ENCODE results near the gene FBN1.
A peak's percentile ranks its signal among the peaks of the same experiment; 100 is the strongest.

The FBN1 gene

DNA sequence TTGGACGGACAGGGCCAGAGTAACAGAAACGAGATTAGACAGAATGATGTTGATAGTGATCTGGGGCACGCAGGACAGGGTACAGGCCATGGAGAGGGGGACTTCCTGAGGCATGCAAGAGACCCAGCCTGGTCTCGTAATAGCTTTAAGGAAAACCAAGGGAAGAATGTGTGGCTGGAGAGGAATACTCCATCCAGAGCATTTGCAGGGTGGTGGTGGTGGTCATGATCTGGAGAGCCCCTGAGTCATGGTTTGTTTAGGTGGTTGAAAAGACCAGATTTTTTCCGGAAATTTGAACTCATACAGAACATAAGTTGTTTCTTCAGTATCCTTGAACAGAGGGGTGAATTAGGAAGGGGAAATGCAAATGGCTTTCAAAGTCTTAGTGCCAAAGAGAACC lies 175.8 kb downstream of the FBN1 start:
- Histone ChIP-seq H3K27ac (replicated peaks; ENCODE audit: low read length) (no peak overlapping the region), H3K4me1 (ENCODE audit: control insufficient read depth in 2 of 2, insufficient read depth in 1 of 2, low read depth in 1 of 2, low read length in 2 of 2) (peaks cover 0 to 2% of the 10 kb centered on the region in 2 donors), H3K18ac (ENCODE audit: low read length) (no peak overlapping the region), H2BK120ac (ENCODE audit: low read depth, low read length) (no peak overlapping the region), H3K4me3 (ENCODE audit: low read length in 2 of 2) (no peak overlapping the region), H2BK15ac (ENCODE audit: low read length) (no peak overlapping the region), H3K27me3 (ENCODE audit: control insufficient read depth in 3 of 3, insufficient read depth in 3 of 3, low read depth in 1 of 3, low read length in 3 of 3) (no peaks in the 10 kb centered on the region), H4K8ac (ENCODE audit: low read depth, low read length) (no peak overlapping the region), H3K36me3 (replicated peaks in 1 of 2; ENCODE audit: control insufficient read depth in 2 of 2, insufficient read depth in 2 of 2, low read length in 2 of 2) (peaks cover 18 to 87% of the 10 kb centered on the region in 2 donors), H3K4me2 (ENCODE audit: insufficient read depth, low read length, poor library complexity, severe bottlenecking) (no peak overlapping the region), H3K4ac (ENCODE audit: low read length) (no peak overlapping the region), H3K9me3 (replicated peaks in 1 of 2; ENCODE audit: control insufficient read depth in 2 of 2, insufficient read depth in 1 of 2, low read depth in 1 of 2, low read length in 2 of 2) (no peaks in the 10 kb centered on the region), H2AFZ (ENCODE audit: low read length) (no peak overlapping the region), H2BK5ac (ENCODE audit: low read length) (no peak overlapping the region), H3K23ac (ENCODE audit: low read depth, low read length, poor library complexity) (no peak overlapping the region), H3K14ac (ENCODE audit: low read length) (no peak overlapping the region), H2AK5ac (ENCODE audit: low read depth, low read length) (no peak overlapping the region), H4K91ac (ENCODE audit: low read depth, low read length, poor library complexity) (no peak overlapping the region), H3K79me1 (ENCODE audit: low read depth, low read length) (no peaks in the 10 kb centered on the region), H3K9ac (ENCODE audit: low read depth, low read length, poor library complexity) (no peak overlapping the region), H2BK12ac (ENCODE audit: low read length) (no peak overlapping the region)
- DNase-seq (ENCODE audit: low spot score): no peak
- no CpG with 5 or more reads among the region's 5 CpGs for WGBS, 2 donors (ENCODE audit: extremely low coverage in 2 of 2, insufficient read length in 2 of 2, insufficient replicate concordance in 1 of 2)

DNA sequence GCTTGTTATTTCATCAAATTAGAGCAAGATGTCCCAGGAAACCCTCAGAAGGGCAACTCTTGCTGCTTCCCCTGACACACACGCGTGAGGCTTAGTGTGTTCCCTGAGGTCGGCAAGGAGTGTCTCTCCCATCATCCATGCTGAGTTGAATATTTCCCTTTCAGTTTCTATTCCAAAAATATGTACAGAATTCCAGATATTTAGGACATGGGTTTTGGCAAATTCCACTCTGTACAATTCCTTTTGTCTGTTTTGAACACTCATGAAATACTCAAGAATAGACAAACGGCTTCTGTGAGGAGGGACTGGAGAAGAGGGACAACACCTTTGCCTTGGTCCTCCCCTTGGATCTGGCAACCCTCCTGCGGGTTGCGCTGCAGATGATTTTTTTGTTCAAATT lies 176.2 kb downstream of the FBN1 start:
- Histone ChIP-seq H4K91ac (ENCODE audit: low read depth, low read length, poor library complexity) (no peak overlapping the region), H4K8ac (ENCODE audit: low read depth, low read length) (no peak overlapping the region), H2BK15ac (ENCODE audit: low read length) (no peak overlapping the region), H3K27ac (replicated peaks; ENCODE audit: low read length) (no peak overlapping the region), H3K4me3 (ENCODE audit: low read length in 2 of 2) (no peak overlapping the region), H3K36me3 (replicated peaks in 1 of 2; ENCODE audit: control insufficient read depth in 2 of 2, insufficient read depth in 2 of 2, low read length in 2 of 2) (peaks cover 18 to 89% of the 10 kb centered on the region in 2 donors), H3K27me3 (ENCODE audit: control insufficient read depth in 3 of 3, insufficient read depth in 3 of 3, low read depth in 1 of 3, low read length in 3 of 3) (no peaks in the 10 kb centered on the region), H3K4ac (ENCODE audit: low read length) (no peak overlapping the region), H2BK5ac (ENCODE audit: low read length) (no peak overlapping the region), H3K9me3 (replicated peaks in 1 of 2; ENCODE audit: control insufficient read depth in 2 of 2, insufficient read depth in 1 of 2, low read depth in 1 of 2, low read length in 2 of 2) (no peaks in the 10 kb centered on the region), H3K23ac (ENCODE audit: low read depth, low read length, poor library complexity) (no peak overlapping the region), H3K14ac (ENCODE audit: low read length) (no peak overlapping the region), H2AK5ac (ENCODE audit: low read depth, low read length) (no peak overlapping the region), H3K79me1 (ENCODE audit: low read depth, low read length) (no peaks in the 10 kb centered on the region), H3K4me1 (ENCODE audit: control insufficient read depth in 2 of 2, insufficient read depth in 1 of 2, low read depth in 1 of 2, low read length in 2 of 2) (peaks cover 0 to 2% of the 10 kb centered on the region in 2 donors), H3K18ac (ENCODE audit: low read length) (no peak overlapping the region), H2AFZ (ENCODE audit: low read length) (no peak overlapping the region), H3K4me2 (ENCODE audit: insufficient read depth, low read length, poor library complexity, severe bottlenecking) (no peak overlapping the region), H2BK120ac (ENCODE audit: low read depth, low read length) (no peak overlapping the region), H2BK12ac (ENCODE audit: low read length) (no peak overlapping the region), H3K9ac (ENCODE audit: low read depth, low read length, poor library complexity) (no peak overlapping the region)
- no peak for DNase-seq (ENCODE audit: low spot score)
- no CpG with 5 or more reads among the region's 6 CpGs for WGBS, 2 donors (ENCODE audit: extremely low coverage in 2 of 2, insufficient read length in 2 of 2, insufficient replicate concordance in 1 of 2)

DNA sequence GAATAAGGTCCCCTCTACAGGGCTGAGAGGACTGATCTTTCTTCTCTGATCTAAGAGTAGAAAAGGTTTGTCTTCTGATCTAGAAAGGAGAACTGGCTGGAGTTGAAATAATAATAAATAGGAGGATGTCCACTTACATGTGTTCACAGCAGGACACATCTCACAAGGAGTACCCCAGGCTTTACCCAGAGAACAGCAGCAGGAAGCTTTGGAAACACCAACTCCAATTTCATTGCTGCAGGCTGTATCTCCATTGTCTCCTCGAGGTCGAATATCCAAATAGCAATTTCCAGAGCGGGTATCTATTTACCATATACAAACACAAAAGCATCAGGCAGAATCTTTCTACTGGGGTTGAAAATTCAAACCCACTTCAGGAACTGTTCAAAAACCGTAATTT lies 177.7 kb downstream of the FBN1 start:
- peaks cover 19 to 90% of the 10 kb centered on the region in 2 donors for H3K36me3 ChIP-seq (replicated peaks in 1 of 2; ENCODE audit: control insufficient read depth in 2 of 2, insufficient read depth in 2 of 2, low read length in 2 of 2)

DNA sequence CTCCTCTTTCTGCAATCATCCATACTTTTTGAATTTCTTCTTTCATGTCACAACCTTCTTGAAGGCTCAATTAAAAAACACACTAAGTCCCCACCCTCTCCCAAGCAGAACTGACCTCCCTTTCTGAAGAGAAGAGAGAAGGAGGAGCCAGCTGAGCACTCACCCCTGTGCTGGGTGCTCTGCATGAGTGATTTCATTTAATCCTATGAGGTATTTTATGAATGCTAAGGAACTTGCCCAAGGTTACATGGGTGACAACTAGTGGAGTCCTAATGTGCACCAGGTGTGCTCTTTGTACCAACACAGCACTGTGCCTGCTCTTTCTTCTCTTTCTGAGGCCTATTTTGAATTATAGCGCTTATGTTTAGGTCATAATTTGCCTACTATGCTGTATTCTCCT lies 178.7 kb downstream of the FBN1 start:
- Histone ChIP-seq H3K4me1 (ENCODE audit: control insufficient read depth in 2 of 2, insufficient read depth in 1 of 2, low read depth in 1 of 2, low read length in 2 of 2) (peaks cover 0 to 2% of the 10 kb centered on the region in 2 donors), H3K4me2 (ENCODE audit: insufficient read depth, low read length, poor library complexity, severe bottlenecking) (no peak overlapping the region), H3K14ac (ENCODE audit: low read length) (no peak overlapping the region), H4K8ac (ENCODE audit: low read depth, low read length) (no peak overlapping the region), H3K27me3 (ENCODE audit: control insufficient read depth in 3 of 3, insufficient read depth in 3 of 3, low read depth in 1 of 3, low read length in 3 of 3) (no peaks in the 10 kb centered on the region), H4K91ac (ENCODE audit: low read depth, low read length, poor library complexity) (no peak overlapping the region), H3K18ac (ENCODE audit: low read length) (no peak overlapping the region), H2AK5ac (ENCODE audit: low read depth, low read length) (no peak overlapping the region), H2BK120ac (ENCODE audit: low read depth, low read length) (no peak overlapping the region), H3K9me3 (replicated peaks in 1 of 2; ENCODE audit: control insufficient read depth in 2 of 2, insufficient read depth in 1 of 2, low read depth in 1 of 2, low read length in 2 of 2) (no peaks in the 10 kb centered on the region), H2BK5ac (ENCODE audit: low read length) (no peak overlapping the region), H3K9ac (ENCODE audit: low read depth, low read length, poor library complexity) (no peak overlapping the region), H3K4ac (ENCODE audit: low read length) (no peak overlapping the region), H3K4me3 (ENCODE audit: low read length in 2 of 2) (no peak overlapping the region), H3K79me1 (ENCODE audit: low read depth, low read length) (no peaks in the 10 kb centered on the region), H3K27ac (replicated peaks; ENCODE audit: low read length) (no peak overlapping the region), H2BK15ac (ENCODE audit: low read length) (no peak overlapping the region), H3K36me3 (replicated peaks in 1 of 2; ENCODE audit: control insufficient read depth in 2 of 2, insufficient read depth in 2 of 2, low read length in 2 of 2) (peaks cover 19 to 90% of the 10 kb centered on the region in 2 donors), H2AFZ (ENCODE audit: low read length) (no peak overlapping the region), H3K23ac (ENCODE audit: low read depth, low read length, poor library complexity) (no peak overlapping the region), H2BK12ac (ENCODE audit: low read length) (no peak overlapping the region)
- whole genome bisulfite sequencing, 2 donors (ENCODE audit: extremely low coverage in 2 of 2, insufficient read length in 2 of 2, insufficient replicate concordance in 1 of 2): no CpG with 5 or more reads among the region's 1 CpG
- DNase-seq (ENCODE audit: low spot score): peak; percentile 5

More for the DNA sequence above, 177.7 kb downstream of the FBN1 start:
- H4K91ac ChIP-seq (ENCODE audit: low read depth, low read length, poor library complexity): no peak overlapping the region
- H2AK5ac ChIP-seq (ENCODE audit: low read depth, low read length): no peak overlapping the region
- H3K4me3 ChIP-seq (ENCODE audit: low read length in 2 of 2): no peak overlapping the region
- no peaks in the 10 kb centered on the region for H3K9me3 ChIP-seq (replicated peaks in 1 of 2; ENCODE audit: control insufficient read depth in 2 of 2, insufficient read depth in 1 of 2, low read depth in 1 of 2, low read length in 2 of 2)
- H2BK5ac ChIP-seq (ENCODE audit: low read length): no peak overlapping the region
- no peak overlapping the region for H3K14ac ChIP-seq (ENCODE audit: low read length)
- no peak overlapping the region for H3K4me2 ChIP-seq (ENCODE audit: insufficient read depth, low read length, poor library complexity, severe bottlenecking)
- WGBS, 2 donors (ENCODE audit: extremely low coverage in 2 of 2, insufficient read length in 2 of 2, insufficient replicate concordance in 1 of 2): no CpG with 5 or more reads among the region's 4 CpGs
- no peak overlapping the region for H3K9ac ChIP-seq (ENCODE audit: low read depth, low read length, poor library complexity)
- no peak overlapping the region for H2BK12ac ChIP-seq (ENCODE audit: low read length)
- H3K4ac ChIP-seq (ENCODE audit: low read length): no peak overlapping the region
- H2BK15ac ChIP-seq (ENCODE audit: low read length): no peak overlapping the region
- H2AFZ ChIP-seq (ENCODE audit: low read length): no peak overlapping the region
- no peak overlapping the region for H3K23ac ChIP-seq (ENCODE audit: low read depth, low read length, poor library complexity)
- no peak for DNase-seq (ENCODE audit: low spot score)
- H3K4me1 ChIP-seq (ENCODE audit: control insufficient read depth in 2 of 2, insufficient read depth in 1 of 2, low read depth in 1 of 2, low read length in 2 of 2): peaks cover 0 to 2% of the 10 kb centered on the region in 2 donors
- no peak overlapping the region for H2BK120ac ChIP-seq (ENCODE audit: low read depth, low read length)
- no peak overlapping the region for H3K27ac ChIP-seq (replicated peaks; ENCODE audit: low read length)
- H3K79me1 ChIP-seq (ENCODE audit: low read depth, low read length): no peaks in the 10 kb centered on the region
- H3K18ac ChIP-seq (ENCODE audit: low read length): no peak overlapping the region
- no peaks in the 10 kb centered on the region for H3K27me3 ChIP-seq (ENCODE audit: control insufficient read depth in 3 of 3, insufficient read depth in 3 of 3, low read depth in 1 of 3, low read length in 3 of 3)
- no peak overlapping the region for H4K8ac ChIP-seq (ENCODE audit: low read depth, low read length)
